HEK293T (cell line): ENCODE data around the gene MROH7.

ENCODE experiments used
- ARNT ChIP-seq: fragments of 450-650 bp; IDR thresholded peaks from 2 replicates; pipeline ENCODE4 v1.6.1; 2017; ENCODE audit warnings: mild to moderate bottlenecking
- BHLHE40 ChIP-seq: fragments of 450-650 bp; IDR thresholded peaks from 2 replicates; pipeline ENCODE4 v1.6.1; 2016; ENCODE audit warnings: mild to moderate bottlenecking, moderate library complexity, borderline replicate concordance
- ELF4 ChIP-seq: fragments of 450-650 bp; IDR thresholded peaks from 2 replicates; pipeline ENCODE4 v1.6.1; 2017; ENCODE audit warnings: antibody characterized with exemption
- FOXA1 ChIP-seq: fragments of 450-650 bp; IDR thresholded peaks from 2 replicates; pipeline ENCODE4 v1.6.1; 2016; ENCODE audit warnings: mild to moderate bottlenecking
- FOXK2 ChIP-seq: fragments of 450-650 bp; IDR thresholded peaks from 2 replicates; pipeline ENCODE4 v1.6.1; 2016; ENCODE audit warnings: mild to moderate bottlenecking
- FOXM1 ChIP-seq: fragments of 450-650 bp; IDR thresholded peaks from 2 replicates; pipeline ENCODE4 v1.6.1; 2017; ENCODE audit warnings: mild to moderate bottlenecking, borderline replicate concordance
- L3MBTL2 ChIP-seq: fragments of 450-650 bp; conservative IDR thresholded peaks from 2 replicates; pipeline ENCODE4 v1.6.1; 2016; ENCODE audit warnings: mild to moderate bottlenecking
- NFRKB ChIP-seq: fragments of 450-650 bp; IDR thresholded peaks from 2 replicates; pipeline ENCODE4 v1.6.1; 2016; ENCODE audit warnings: mild to moderate bottlenecking, moderate library complexity
- PKNOX1 ChIP-seq: fragments of 450-650 bp; IDR thresholded peaks from 2 replicates; pipeline ENCODE4 v1.6.1; 2016
- SP1 ChIP-seq: fragments of 450-650 bp; IDR thresholded peaks from 2 replicates; pipeline ENCODE4 v1.6.1; 2017
- SUZ12 ChIP-seq: fragments of 450-650 bp; IDR thresholded peaks from 2 replicates; pipeline ENCODE4 v1.6.1; 2016; ENCODE audit warnings: mild to moderate bottlenecking
- TARDBP ChIP-seq: fragments of 450-650 bp; IDR thresholded peaks from 2 replicates; pipeline ENCODE4 v1.6.1; 2016
- ZNF384 ChIP-seq: fragments of 450-650 bp; IDR thresholded peaks from 2 replicates; pipeline ENCODE4 v1.6.1; 2016

DNA sequence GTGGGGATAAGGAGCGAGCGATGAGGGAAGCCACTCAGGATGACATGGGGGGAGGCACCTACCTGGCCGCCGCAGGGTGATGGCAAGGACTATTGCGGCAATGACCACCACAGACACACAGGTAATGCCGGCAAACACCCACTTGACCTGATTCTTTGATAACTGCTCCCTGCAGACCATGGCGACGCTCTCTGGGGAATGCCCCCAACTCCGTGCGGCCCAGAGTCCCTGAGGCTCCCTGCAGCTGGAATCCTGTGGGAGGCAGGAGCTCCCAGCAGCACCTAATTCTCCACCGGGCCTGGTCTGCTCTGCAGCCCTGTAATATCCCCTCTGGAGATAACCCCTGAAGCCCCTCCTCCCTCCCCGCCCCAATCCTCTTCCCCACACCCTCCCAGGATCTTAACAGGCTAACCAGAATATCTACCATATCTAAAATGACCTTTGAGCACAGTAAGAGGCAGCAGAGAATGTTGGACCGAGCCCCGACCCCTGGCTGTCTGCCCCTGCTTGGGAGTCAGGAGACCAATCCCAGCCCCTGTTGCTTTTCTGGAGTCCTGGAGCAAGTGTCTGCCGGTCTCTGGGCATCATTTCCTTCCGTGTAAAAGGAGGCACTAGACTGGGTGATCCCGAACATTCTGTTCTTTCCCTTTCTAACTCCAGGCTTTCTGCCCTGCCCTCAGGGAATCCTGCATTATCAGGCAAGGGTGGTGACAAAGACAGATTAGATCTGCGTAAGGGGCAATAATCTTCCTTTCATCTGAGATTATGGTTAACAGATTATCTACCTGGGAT lies 18.2 kb upstream of the MROH7 start, which contains the start of gene FAM151A:
- TF ChIP-seq SP1: no peak
- TF ChIP-seq PKNOX1: no peak
- TF ChIP-seq FOXK2: no peak
- no peak for TF ChIP-seq BHLHE40
- TF ChIP-seq ELF4: no peak
- no peak for TF ChIP-seq ARNT
- no peak for TF ChIP-seq FOXM1
- TF ChIP-seq SUZ12: no peak
- no peak for TF ChIP-seq NFRKB
- no peak for TF ChIP-seq FOXA1
- TF ChIP-seq ZNF384: no peak
- TF ChIP-seq TARDBP: no peak
- TF ChIP-seq L3MBTL2: no peak
